Testis (tissue), 2 donors: ENCODE measurements around the gene CEACAM7.

Experiments
- CTCF ChIP-seq, 3 experiments: fragments of 450-650 bp in 2 of 3; fragments of 200-600 bp in 1 of 3; sonication (generic) in 1 of 3; IDR thresholded peaks; one replicate each; pipeline ENCODE4 v1.5.1; 2016 to 2019; ENCODE audit warnings: antibody characterized with exemption in 3 of 3, mild to moderate bottlenecking in 2 of 3, moderate library complexity in 1 of 3
- POLR2A ChIP-seq: fragments of 450-650 bp; IDR thresholded peaks from one replicate; pipeline ENCODE4 v1.6.1; 2017; ENCODE audit warnings: antibody characterized with exemption, mild to moderate bottlenecking, moderate library complexity

- TF ChIP-seq CTCF (IDR thresholded peaks at IDR 0.05), result no peak
- TF ChIP-seq POLR2A, result no peak
These were observed 10.7 kb upstream of the CEACAM7 start for GRCh38 chr19:41698746-41699230.
